ENCODE measurements around the gene TBC1D9B.
"Not testable (repeated sequence)": the region's sequence is repeated elsewhere in the genome, so short reads cannot be mapped to it uniquely, and the experiment has no call there.

The TBC1D9B gene

DNA sequence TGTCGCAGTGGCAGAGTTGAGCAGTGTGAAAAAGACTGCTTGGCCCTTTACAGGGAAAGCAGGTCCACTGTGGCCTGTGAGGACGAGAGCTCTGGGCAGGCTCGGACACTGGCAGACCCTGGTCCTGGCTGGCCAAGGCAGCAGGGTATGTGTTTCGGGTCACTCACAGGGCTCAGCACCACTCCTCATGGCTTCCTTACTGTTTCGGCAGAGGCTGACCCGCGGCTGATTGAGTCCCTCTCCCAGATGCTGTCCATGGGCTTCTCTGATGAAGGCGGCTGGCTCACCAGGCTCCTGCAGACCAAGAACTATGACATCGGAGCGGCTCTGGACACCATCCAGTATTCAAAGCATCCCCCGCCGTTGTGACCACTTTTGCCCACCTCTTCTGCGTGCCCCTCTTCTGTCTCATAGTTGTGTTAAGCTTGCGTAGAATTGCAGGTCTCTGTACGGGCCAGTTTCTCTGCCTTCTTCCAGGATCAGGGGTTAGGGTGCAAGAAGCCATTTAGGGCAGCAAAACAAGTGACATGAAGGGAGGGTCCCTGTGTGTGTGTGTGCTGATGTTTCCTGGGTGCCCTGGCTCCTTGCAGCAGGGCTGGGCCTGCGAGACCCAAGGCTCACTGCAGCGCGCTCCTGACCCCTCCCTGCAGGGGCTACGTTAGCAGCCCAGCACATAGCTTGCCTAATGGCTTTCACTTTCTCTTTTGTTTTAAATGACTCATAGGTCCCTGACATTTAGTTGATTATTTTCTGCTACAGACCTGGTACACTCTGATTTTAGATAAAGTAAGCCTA lies 71.3 kb downstream of the TBC1D9B start:
- DNase-seq, result peak; percentile 65

DNA sequence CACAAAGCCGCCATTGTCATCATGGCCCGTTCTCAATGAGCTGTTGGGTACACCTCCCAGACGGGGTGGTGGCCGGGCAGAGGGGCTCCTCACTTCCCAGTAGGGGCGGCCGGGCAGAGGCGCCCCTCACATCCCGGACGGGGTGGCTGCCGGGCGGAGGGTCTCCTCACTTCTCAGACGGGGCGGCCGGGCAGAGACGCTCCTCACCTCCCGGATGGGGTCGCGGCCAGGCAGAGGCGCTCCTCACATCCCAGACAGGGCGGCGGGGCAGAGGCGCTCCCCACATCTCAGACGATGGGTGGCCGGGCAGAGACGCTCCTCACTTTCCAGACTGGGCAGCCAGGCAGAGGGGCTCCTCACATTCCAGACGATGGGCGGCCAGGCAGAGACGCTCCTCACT lies 72.8 kb downstream of the TBC1D9B start:
- DNase-seq, result not testable (repeated sequence)

DNA sequence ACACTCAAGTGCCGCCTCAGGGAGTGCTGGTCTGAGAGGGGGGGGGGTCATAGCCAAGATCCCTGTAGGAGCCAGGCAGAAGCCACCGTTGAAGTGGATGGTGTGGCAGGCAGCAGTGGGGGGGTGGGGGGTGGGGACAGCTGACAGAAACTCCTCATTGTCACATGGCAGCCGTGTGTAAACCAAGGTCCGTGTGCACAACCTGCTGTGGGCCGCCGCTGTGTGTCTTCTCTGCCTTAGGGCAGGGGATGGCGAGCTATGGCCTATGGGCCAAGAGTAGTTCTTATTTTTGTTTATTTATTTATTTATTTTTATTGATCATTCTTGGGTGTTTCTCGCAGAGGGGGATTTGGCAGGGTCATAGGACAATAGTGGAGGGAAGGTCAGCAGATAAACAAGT lies 73.6 kb downstream of the TBC1D9B start:
- DNase-seq, result no peak

DNA sequence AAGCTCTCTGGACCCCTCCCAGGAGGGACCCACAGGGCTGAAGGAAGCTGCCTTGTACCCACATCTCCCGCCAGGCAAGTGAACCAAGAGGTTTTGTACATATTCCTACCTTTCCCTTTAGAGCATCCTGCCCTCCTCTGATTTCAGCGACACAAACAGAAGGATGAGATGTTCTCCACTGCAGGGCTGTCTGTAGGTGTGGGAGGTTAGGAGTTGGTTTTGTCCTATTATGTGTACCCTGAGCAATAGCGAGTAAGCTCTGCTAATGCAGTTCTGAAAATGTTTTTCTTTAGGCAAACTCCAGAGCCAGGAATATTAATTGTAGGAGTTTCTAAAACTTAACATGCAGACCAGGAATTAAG lies 74.0 kb downstream of the TBC1D9B start:
- no peak for DNase-seq

DNA sequence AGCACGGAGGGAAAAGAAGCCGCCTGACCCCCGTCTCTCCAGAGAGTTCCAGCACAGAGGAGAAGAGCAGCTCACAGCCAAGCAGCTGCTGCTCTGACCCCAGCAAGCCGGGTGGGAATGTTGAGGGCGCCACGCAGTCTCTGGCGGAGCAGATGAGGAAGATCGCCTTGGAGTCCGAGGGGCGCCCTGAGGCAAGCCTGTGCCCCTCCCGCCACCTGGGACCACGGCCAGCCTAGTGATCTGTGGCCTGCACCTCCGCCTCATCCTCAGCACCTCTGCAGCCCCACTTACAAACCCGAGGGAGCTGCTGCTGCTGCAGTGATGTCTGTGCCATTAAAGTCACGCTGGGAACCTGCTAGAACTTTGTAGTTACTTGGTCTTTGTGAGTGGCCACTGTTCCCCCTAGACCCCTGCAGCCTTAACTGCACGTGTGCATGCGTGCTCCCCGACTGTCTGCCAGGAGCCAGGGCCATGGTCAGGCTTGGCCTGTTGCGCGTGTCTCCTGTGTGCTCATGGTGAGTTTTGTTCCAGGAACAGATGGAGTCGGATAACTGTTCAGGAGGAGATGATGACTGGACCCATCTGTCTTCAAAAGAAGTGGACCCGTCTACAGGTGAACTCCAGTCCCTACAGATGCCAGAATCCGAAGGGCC lies 74.5 kb downstream of the TBC1D9B start:
- no peak for DNase-seq

DNA sequence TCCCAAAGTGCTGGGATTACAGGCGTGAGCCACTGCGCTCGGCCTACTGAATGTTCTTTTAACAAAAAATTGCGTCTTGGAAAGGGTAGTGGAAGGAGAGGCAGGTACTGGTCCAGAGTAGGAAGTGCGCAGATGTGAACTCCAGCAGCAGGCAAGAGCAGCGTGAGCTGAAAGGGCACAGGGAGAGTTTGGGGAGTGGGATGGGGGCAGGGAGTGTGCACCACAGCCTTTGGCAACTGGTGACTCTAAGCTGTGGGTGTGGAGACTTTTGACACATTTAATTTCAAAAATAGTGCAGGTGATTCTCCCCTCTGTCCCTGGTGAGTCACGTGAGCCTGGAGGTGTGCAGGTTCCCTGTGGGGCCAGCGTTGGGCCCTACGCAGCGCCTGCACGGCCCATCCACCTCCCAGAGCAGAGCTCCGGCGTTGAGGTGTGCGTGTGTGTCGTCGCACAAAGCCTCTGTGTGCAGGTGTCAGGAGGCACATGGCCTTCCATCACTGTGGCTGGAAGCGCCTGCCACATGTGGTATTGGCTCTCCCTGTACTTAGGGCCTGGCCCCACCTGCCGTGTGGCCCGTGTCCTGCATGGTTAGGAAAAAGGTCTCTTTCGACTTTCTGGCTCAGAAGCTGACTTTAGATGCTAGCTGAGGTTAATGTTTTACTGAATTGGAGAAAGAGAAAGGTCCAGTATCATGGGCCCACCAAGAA lies 75.5 kb downstream of the TBC1D9B start:
- DNase-seq, result no peak

DNA sequence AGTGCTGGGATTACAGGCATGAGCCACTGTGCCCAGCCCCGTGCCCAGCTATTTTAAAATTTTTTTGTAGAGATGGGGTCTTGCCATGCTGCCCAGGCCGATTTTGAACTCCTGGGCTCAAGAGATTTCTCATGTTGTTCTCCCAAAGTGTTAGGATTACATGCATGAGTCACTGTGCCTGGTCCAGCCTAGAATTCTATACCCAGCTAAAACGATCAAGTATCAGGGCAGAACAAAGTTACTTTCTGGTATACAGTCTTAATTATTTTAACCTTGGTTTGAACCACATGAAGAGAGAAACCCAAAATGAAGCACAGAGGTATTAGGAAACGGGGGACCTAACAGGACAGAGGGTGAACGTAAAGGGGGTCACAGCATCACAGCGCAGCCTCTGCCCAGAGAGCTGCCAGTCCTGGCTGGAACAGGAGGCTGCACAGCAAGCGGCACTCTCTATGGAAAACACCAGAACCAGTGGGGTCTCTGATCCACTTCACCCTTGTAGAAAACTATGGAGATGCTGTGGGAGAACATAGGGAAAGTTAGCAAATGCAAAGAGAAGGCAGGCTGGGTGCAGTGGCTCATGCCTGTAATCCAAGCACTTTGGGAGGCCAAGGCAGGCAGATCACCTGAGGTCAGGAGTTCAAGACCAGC lies 76.8 kb downstream of the TBC1D9B start:
- no peak for DNase-seq

DNA sequence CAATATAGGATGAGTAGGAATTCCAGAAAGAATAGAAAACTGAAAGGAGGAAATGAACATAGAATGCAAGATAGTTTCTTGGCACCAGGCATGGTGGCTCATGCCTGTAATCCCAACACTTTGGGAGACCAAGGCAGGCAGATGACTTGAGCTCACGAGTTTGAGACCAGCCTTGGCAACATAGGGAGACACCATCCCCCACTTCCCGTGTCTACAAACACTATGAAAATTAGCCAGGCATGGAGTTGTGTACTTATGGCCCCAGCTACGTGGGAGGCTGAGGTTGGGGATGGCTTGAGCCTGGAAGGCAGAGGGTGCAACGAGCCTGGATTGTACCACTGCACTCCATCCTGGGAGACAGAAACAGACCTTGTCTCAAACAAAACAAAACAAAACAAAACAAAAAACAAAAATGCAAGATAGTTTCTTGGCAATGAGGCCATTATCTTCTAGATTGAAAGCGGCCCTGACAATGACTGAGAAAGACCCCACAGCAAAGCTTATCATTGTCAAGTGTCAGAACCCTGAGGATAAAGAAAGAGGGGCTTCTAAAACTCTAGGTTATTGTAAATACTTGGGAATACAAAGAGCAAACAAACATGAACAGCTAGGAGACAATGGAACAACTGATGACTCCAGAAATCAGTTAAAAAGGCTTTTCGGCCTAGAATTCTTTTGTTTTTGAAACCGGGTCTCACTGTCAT lies 77.8 kb downstream of the TBC1D9B start:
- DNase-seq, result no peak

DNA sequence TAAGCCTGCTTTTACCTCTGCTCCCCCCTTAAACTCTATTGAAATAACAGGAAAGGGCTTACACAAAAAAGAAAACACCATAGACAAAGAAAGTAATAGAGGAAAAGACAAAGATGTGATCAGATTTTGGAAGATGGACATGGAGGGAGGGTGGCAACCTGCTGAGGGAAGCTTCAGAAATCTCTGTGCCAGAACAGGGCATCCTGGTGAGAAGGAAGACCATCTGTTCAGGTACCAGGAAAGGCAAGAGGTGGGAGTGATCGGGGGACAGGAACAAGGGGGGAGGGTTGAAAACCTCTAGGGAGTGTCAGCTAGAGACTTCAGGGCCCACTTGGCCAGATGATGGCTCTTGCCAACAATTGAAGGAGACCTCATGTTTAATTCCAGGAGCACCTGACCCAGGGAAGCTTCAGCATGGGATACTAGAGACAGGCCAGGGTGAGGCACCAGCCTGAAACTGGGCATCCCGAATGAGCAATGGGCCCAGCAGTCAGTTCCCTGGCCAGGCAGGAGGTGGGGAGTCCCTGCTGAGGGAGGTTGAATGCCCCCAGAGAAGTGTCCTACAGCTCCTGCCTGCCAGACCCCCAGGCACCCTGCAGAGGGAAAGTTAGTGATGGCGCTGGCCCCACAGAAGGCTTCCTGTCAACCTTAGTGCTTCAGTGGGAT lies 78.8 kb downstream of the TBC1D9B start:
- no peak for DNase-seq

DNA sequence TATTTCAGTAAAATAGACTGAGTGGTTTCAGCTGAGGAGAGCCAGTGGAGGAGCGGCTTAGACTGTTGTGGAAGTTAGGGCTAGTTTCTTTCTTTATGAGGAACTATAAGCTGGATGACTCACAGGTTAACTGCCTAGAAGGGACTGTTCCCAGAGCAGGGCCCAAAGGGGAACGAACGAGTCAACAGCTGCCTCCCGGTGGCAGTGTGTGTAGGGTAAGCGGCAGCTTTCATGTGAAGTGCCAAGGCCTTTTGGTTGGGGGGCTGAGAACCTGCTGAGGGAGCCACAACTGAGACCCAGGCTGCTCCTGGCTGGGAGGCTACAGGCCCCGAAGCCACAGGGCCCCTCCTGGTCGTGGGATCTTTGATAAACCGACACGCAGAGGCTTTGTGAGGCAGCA lies 80.0 kb downstream of the TBC1D9B start:
- DNase-seq, result peak; percentile 75

DNA sequence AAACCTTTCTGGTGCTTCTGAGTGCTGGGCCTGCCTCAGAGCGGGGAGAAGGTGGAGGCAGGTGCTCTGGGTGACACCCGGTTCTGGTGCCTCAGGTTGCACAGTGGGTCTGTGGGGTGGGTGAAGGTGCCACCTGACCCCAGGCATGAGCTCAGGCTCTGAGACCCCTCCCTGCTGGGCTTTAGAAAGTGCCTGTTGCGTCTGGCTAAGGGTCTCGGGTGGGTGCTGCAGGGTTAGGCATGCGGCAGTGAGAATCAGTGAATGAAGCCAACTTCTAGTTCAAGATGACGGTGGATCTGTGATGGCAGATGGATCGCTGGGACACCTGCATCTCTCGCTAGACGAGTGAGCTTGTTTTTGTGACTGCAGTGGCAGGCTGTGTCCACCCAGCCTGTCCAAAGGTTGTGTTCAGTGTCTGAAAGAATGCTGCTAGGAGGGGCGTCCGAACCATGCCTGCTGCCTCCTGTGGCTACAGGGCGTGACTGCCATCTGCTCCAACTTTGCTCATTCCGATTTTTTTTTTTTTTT lies 82.0 kb downstream of the TBC1D9B start:
- DNase-seq, result no peak

DNA sequence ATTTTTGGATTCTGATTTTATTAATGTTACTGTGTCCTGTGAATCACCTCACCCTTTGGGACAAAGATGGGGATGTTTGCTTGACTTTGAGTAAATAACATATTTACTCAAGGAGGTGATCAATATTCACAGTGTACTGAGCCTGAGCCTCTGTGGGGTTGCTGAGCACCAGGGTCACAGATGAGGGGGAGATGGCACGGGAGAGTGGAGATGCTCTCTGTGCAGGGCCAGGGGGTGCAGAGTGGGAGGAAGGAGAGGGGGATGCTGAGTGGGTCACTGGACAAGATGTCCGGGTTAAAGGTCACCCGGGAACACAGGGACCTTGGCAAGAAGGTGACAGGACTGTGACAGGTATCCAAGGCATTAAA lies 83.0 kb downstream of the TBC1D9B start:
- no peak for DNase-seq

DNA sequence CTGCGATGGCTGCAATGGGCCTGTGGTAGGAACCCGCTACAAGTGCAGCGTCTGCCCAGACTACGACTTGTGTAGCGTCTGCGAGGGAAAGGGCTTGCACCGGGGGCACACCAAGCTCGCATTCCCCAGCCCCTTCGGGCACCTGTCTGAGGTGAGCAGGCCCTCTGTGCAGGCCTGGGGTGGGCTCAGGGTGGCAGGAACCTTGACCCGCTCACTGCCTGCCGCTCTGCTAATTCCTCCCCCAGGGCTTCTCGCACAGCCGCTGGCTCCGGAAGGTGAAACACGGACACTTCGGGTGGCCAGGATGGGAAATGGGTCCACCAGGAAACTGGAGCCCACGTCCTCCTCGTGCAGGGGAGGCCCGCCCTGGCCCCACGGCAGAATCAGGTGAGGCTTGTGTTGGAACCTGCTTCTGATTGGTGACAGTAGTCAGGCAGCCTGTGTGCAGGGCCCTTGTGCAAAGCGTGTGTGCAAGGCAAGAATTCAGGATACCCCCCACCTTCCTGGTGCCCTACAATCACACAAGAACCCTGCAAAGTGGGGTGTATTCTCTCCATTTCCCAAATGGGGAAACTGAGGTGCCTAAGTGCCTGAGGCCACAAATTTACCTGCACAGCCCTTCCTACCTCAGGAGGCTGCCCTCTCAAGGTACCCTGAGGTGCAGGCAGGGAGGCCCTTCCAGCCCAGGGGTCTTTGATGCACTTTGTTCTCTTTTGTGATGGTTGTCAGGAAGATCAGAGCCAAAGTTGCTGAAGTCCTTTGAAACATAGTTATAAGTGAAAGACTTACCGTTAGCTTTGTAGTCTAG lies 83.6 kb downstream of the TBC1D9B start:
- DNase-seq, result no peak

DNA sequence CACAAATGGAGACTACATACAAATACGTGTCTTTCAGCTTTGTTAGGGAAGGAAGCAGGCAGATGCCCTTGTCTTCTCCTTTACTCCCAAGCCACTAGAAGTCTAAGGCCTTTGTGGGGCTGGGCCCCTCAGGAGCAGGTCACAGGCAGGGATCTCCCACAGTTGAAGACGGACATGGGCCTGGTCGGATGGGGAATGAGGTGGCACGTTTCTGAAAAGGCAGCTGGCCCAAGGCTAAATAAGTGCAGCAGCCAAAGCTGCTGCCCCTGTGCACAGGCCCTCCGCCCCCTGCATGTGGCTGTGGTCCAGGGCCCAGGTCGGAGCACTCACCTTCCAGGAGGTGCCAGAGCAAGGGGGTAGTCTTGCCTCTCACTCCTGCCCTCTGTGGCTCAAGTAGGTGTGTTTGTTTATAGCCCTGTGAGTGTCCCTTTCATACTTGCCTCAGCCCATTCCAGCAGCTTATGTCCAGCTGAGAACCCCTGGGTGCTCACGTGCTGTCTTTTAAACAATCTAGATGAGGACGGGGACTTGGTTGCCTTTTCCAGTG lies 85.2 kb downstream of the TBC1D9B start:
- no peak for DNase-seq

DNA sequence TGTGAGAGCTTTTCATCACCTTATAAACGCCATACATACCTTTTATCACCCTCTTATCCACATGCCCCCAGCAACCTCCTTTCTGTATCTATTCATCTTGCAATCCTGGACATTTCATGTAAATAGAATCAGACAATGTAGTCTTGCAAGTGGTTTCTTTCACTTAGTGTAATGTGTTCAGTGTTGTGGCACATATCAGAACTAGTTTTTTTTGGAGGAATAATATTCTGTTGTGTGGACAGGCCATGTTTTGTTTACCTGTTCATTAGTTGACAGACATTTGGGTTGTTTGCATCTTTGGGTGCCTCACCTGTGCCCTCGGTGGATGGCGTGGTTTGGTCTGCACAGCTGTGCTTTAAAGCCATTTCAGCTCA lies 85.7 kb downstream of the TBC1D9B start:
- no peak for DNase-seq

DNA sequence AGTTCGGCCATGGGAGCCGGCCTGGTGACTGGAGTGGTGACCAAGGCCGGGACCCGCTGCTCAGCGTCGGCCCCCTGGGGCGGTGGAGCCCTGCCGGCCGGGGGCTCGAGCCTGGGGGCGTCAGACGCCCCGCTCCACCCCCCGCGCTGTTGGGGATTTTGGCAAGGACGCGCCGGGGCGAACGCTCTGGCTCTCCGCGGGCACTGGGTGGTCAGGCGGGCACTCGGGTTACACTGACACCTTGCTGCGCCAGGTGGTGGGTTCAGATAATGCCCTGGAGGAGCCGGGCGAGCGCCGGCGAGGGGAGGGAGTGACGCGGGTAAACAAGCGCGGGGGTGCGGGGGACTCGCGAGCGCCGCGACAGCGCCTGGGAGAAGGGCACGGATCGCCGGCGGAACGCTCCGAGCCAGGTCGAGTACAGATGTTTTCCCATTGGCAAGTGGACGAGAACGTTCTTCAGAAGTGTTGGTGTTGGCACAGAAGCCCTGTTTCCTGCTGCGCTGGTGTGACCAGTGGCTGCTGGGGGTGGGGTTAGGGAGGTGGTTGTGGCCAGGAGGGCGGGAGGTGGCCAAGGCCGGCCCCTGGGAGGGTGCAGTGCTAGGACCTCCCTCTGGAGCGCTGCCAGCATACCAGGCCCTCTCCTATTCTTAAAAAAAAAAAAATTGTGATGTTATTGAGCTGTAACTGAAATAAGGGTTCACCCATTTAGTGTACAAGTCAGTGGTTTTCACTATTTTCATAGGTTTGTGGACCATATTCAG lies 86.2 kb downstream of the TBC1D9B start:
- peak; percentile 91 for DNase-seq

DNA sequence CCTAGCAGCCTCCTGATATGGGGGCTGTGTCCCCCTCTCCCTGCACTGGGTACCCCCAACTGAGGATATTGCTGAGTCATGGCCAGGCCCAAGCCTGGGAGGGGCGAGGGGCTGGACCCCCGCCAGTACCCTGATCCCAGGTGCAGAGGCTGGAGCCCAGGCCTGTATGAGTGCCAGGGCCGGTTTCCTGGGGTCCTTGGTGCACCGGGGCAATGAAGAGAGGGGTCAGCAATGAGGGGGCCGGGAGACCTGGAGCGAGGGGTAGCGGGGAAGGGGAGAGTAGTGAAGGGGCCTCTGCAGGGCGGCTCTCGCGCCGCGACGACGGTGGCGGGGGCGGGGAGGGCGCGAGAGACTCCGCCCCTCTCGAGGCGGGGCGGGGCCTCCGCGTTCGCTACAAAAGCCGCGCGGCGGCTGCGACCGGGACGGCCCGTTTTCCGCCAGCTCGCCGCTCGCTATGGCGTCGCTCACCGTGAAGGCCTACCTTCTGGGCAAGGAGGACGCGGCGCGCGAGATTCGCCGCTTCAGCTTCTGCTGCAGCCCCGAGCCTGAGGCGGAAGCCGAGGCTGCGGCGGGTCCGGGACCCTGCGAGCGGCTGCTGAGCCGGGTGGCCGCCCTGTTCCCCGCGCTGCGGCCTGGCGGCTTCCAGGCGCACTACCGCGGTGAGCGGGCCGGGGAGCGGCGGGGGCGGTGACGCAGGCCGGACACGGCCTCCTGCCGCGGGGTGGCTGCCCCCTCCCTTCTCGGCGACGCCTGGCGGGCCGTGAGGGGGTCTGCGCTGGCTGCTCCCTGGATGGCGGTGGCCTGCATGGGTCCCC lies 87.0 kb downstream of the TBC1D9B start, which contains the start of gene SQSTM1:
Gene SQSTM1 (plus strand): TSS at position 423 of the 815 bp plus-strand sequence. CDS start 32 bp downstream, at position 455.
- DNase-seq, result peak; percentile 84

DNA sequence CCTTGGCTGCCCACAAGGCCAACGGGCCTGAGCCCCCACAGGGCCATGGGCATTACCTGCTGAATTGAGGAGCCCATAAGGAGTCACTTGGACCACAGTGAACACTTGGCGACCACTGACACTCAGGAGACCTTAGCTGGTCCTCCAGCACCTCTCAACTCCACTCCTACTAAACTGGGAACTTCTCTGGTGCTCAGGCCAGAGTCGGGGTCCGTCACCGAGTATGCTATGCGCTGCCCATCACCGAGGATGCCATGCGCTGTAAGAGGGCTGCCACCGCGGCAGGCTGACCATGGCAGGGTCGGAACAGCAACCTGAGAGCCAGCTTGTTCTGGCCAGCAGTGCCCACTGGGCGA lies 87.6 kb downstream of the TBC1D9B start:
- DNase-seq, result no peak
